ENCODE measurements around the gene ZNF416. TPM values are rescaled to one million over a fixed set of nuclear protein-coding genes. Genes with fewer than 3 reads are reported as not detected.

ZNF416 gene
- total and polyA plus RNA-seq, 4 donors, result 0.97 to 2.9 (median 1.2) TPM

- peak; percentile 92 for DNase-seq (ENCODE audit: low spot score)
- peaks cover 20 to 54% (median 29%) of the 10 kb centered on the region in 4 donors for H3K9me3 ChIP-seq (ENCODE audit: control insufficient read depth in 4 of 4, low read length in 3 of 4)
- H3K27me3 ChIP-seq (ENCODE audit: control insufficient read depth in 4 of 4, insufficient read depth in 4 of 4, low read length in 3 of 4), result no peaks in the 10 kb centered on the region
- peak within 1 kb of the TSS in 1 of 2 donors; percentile 86 for H3K9ac ChIP-seq (ENCODE audit: low read depth in 1 of 2, low read length in 2 of 2)
- WGBS, result under 1% methylated on average over 56 of the region's 56 CpGs
- peak within 1 kb of the TSS in 1 of 2 donors; percentile 67 for H3K27ac ChIP-seq (ENCODE audit: low read depth in 1 of 2, low read length in 2 of 2)
- TF ChIP-seq RAD21 (IDR thresholded peaks at IDR 0.05), result peak in 1 of 2 donors; percentile 44
- no peak for TF ChIP-seq SP1 (IDR thresholded peaks at IDR 0.05)
- no peak for TF ChIP-seq JUND (IDR thresholded peaks at IDR 0.05)
- TF ChIP-seq, protein P1, sequence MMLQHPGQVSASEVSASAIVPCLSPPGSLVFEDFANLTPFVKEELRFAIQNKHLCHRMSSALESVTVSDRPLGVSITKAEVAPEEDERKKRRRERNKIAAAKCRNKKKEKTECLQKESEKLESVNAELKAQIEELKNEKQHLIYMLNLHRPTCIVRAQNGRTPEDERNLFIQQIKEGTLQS (IDR thresholded peaks at IDR 0.05), result no peak
- TF ChIP-seq RXRA (IDR thresholded peaks at IDR 0.05), result no peak
- TF ChIP-seq ZBTB33 (IDR thresholded peaks at IDR 0.05), result peak; percentile 49
- peak; percentile 85 to 98 for TF ChIP-seq GABPA (IDR thresholded peaks at IDR 0.05 in 1 of 2, conservative IDR thresholded peaks at IDR 0.05 in 1 of 2)
- TF ChIP-seq, protein P2, sequence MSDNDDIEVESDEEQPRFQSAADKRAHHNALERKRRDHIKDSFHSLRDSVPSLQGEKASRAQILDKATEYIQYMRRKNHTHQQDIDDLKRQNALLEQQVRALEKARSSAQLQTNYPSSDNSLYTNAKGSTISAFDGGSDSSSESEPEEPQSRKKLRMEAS (IDR thresholded peaks at IDR 0.05), result peak; percentile 57
- TF ChIP-seq, protein P3, sequence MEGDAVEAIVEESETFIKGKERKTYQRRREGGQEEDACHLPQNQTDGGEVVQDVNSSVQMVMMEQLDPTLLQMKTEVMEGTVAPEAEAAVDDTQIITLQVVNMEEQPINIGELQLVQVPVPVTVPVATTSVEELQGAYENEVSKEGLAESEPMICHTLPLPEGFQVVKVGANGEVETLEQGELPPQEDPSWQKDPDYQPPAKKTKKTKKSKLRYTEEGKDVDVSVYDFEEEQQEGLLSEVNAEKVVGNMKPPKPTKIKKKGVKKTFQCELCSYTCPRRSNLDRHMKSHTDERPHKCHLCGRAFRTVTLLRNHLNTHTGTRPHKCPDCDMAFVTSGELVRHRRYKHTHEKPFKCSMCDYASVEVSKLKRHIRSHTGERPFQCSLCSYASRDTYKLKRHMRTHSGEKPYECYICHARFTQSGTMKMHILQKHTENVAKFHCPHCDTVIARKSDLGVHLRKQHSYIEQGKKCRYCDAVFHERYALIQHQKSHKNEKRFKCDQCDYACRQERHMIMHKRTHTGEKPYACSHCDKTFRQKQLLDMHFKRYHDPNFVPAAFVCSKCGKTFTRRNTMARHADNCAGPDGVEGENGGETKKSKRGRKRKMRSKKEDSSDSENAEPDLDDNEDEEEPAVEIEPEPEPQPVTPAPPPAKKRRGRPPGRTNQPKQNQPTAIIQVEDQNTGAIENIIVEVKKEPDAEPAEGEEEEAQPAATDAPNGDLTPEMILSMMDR (IDR thresholded peaks at IDR 0.05; ENCODE audit: low read depth, low read length, missing input control), result no peak
- peak; percentile 16 for TF ChIP-seq REST (IDR thresholded peaks at IDR 0.05)
- TF ChIP-seq YY1 (IDR thresholded peaks at IDR 0.05), result peak; percentile 74
- H3K4me1 ChIP-seq (ENCODE audit: control insufficient read depth in 4 of 4, insufficient read depth in 4 of 4, low read length in 3 of 4), result peaks cover 0 to 19% (median 11%) of the 10 kb centered on the region in 4 donors
- H3K36me3 ChIP-seq (ENCODE audit: control insufficient read depth in 4 of 4, insufficient read depth in 3 of 4, low read depth in 1 of 4, low read length in 3 of 4), result peaks cover 5 to 20% (median 19%) of the 10 kb centered on the region in 4 donors
- peak within 1 kb of the TSS; percentile 70 to 91 (median 72) for H3K4me3 ChIP-seq (ENCODE audit: low read depth in 1 of 3, low read length in 3 of 3)
Observed at GRCh38 chr19:57559404-57560025, 19.2 kb downstream of the ZNF416 start, which contains the start of gene ZNF550. Gene ZNF550 (minus strand): TSS chr19:57559863. CDS start chr19:57559682, 181 bp downstream.

GRCh38 chr19:57559008-57559403, 19.7 kb downstream of the ZNF416 start:
- Histone ChIP-seq H3K27me3 (ENCODE audit: control insufficient read depth in 4 of 4, insufficient read depth in 4 of 4, low read length in 3 of 4) (no peaks in the 10 kb centered on the region), H3K4me3 (ENCODE audit: low read depth in 1 of 3, low read length in 3 of 3) (peak overlapping the region; percentile 70 to 91 (median 72)), H3K36me3 (ENCODE audit: control insufficient read depth in 4 of 4, insufficient read depth in 3 of 4, low read depth in 1 of 4, low read length in 3 of 4) (peaks cover 9 to 25% (median 24%) of the 10 kb centered on the region in 4 donors), H3K9ac (ENCODE audit: low read depth in 1 of 2, low read length in 2 of 2) (peak overlapping the region in 1 of 2 donors; percentile 86), H3K4me1 (ENCODE audit: control insufficient read depth in 4 of 4, insufficient read depth in 4 of 4, low read length in 3 of 4) (peaks cover 0 to 19% (median 11%) of the 10 kb centered on the region in 4 donors), H3K9me3 (ENCODE audit: control insufficient read depth in 4 of 4, low read length in 3 of 4) (peaks cover 24 to 54% (median 30%) of the 10 kb centered on the region in 4 donors), H3K27ac (ENCODE audit: low read depth in 1 of 2, low read length in 2 of 2) (no peak overlapping the region)
- peak; percentile 43 for DNase-seq (ENCODE audit: low spot score)
- WGBS, result 2% methylated on average over 22 of the region's 22 CpGs
- TF ChIP-seq RAD21 (IDR thresholded peaks at IDR 0.05), result no peak
